ENCODE data around the gene FAM222A.

GRCh38 chr12:109664402-109664801 is 49.2 kb upstream of the FAM222A start:
- TF ChIP-seq SUZ12 (IDR thresholded peaks at IDR 0.05; ENCODE audit: extremely low read depth, insufficient read depth, insufficient read length) (no peak), YY1 (IDR thresholded peaks at IDR 0.05; ENCODE audit: insufficient read depth, insufficient read length) (no peak)

All from NT2/D1 (cell line).